GM19452 (cell line): ENCODE data around the gene CDC42BPB.

Source experiments
- ATAC-seq: cut with Tn5 transposase; IDR thresholded peaks from one replicate; pipeline ENCODE4 v1.9.1; 2021; ENCODE audit not compliant: unreplicated experiment

The CDC42BPB gene

DNA sequence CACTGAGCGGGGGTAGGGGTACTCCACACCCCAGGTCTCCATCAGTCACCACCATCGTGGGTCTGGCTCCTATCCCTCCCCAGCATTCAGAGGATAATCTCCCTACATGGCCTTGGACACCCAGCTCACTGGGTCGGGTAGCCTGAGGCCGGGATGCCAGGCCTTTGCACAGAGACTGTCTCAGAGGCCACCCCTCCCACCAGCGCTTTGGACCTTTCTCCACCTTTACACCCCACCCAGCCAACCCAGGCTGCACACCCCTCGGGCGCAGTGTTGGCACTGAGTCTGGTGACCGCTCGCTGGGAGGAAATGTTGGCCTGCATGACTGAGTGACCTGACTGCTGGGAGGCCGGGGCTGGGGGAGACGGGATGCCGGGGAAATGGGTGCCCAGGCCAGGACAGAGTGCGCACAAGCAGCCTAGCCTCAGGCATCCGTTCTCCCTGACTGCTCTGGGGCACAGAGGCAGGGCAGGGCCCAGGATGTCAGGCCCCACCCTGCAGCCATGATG, 16.1 kb upstream of the CDC42BPB start:
- ATAC-seq: no peak

DNA sequence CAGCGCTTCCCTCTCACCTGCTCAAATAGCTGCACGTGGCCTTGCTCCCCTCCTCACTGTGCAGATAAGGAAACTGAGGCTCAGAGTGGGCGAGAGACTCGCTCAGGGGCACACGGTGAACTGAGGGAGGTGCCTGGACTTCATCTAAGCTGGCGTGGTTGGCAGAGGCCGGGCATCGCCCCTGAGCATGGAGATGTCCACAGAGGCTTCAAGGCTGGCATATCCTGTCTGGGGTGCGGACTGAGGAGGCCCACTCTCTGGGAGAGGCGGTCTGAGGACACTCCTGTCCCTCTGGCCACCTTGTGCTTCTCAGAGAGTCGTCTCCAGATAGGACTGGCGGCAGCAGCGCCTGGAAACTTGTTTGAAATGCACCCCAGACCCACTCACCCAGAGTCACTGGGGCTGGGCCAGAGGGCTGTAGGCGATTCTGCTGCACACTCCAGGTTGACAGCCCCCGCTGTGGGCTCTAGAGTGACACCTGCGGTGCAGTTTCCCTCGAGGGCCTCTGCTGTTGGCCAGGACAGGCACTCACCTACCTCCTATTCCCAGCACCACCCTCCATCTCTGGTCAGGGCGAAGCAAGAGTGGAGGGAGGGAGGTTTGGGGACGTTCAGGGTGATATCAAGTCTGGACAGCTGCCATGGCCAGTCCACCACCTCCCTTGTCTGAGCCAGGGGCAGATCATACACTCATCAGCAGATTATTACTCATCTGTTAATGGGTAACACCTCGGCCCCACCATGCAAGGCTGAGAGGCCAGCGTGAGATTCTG, 15.4 kb upstream of the CDC42BPB start:
- ATAC-seq: no peak

DNA sequence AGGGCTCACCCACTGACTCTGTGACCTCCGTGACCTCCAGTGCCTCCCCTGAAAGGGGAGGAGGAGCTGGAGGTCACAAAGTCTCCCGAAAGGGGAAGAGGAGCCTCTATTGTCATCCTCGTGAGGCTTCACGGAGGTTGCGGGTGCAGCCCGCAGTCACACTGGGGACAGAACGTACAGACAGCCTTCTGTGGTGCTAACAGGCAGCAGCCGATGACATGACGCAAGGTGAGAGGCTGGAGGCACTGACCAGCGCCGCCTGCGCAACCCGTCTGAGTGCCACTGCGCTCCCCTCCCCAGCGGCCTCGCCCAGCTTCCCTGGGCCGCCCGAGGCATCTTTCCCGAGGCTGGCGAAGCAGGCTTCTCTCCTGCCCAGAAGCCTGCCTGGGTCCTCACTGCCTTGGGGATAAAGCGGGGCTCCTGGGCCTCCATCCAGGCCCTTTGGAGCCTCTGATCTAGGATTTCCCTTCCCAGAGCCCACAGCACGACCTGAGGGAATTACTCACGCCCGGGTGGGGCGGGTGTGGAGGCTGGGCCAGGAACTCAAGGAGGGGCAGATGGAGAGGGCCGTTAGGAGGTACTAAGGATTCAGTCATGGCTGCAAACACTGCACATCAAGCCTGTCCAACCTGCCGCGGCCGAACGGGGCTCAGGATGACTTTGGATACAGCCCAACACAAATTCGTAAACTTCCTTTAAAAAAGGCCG, 14.3 kb upstream of the CDC42BPB start:
- no peak for ATAC-seq

DNA sequence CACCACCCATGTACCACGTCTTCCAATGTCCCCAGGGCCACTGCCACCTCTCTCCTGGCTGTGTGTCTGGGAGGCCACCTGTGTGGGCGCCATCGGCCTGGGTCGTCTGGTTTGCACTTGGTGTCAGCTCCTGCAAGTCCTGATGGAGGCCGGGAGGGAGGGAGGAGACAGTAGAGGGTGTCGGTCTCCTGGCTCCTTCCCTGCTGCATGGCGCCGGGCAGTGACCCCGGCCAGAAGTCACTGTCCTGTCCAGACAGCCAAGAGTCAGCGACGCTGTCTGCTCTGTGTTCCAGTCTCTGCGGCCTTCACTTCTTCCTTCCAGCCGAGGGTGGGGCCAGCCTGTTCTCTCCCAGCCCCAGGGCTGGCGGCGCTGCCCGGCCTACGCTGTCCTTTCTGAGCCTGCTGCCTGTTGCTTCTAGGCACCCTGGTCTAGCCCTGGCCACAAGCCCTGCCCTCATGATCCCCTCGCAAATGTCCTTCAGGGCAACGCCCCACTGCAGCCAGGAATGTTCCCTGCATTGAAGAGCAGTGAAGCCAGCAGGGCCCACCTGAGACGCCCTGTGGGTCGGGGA, 13.7 kb upstream of the CDC42BPB start:
- ATAC-seq: no peak

DNA sequence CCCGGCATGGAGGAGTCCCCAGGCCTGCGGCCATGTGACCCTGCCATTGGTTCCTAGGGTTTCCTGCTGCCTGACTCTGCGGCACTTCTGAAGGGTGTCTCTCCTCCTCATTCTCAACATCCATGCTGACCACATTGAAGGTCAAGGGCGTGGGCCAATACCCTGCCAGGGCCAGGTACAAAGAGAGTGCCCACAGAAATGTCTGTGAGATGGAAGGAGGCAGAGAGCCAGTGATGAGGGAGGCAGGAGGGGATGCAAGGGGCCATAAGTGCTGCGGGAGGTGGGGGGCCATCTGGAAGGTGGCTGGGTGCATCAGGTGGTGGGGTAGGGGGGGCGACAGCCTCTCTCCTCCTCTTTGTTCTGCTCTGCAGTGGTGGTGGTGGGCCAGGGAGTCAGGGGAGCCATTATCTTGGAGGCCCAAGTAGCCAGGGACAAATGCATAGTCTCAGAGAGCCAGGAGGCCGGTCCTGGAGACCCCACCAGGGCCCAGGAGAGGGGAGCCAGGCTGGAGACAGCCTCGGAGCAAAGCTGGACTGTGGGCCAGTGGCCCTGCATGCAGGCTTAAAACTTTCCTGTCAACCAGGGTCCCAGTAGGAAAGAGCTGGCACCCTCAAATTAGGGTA, 13.0 kb upstream of the CDC42BPB start:
- no peak for ATAC-seq

DNA sequence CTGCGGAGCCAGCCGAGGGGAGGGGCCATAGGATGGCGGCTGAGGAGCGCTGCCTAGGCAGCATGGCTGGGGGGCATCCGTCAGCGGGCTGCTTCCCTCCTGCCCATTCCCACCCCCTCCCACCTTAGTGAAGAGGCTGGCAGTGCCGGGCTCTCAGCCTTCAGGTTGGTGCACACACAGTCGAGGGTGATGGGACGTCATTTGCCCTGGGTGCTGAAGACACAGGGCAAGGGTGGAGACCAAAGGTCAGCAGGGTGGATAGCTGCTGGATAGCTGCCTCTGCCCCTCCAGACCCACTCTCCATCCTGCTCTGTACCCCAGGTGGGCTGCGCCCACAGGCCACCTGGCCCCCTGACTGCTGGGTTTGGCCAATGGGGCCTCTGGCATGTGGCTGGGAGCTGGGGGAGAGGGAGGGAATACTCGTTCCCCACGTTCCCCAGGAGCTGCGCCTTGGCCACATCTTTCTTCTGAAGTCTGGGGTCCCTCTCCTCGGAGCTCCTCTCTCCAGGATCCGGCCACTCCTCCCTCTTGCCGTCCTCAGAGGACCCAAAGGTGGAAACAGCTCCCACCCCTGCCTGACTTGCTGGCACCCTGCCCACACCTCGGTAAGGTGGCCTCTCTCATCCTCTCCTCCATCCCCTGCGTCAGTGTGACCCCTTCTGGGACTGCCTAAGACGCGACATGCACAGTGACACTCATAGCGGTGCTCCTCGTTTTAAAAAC, 11.2 kb upstream of the CDC42BPB start:
- no peak for ATAC-seq

DNA sequence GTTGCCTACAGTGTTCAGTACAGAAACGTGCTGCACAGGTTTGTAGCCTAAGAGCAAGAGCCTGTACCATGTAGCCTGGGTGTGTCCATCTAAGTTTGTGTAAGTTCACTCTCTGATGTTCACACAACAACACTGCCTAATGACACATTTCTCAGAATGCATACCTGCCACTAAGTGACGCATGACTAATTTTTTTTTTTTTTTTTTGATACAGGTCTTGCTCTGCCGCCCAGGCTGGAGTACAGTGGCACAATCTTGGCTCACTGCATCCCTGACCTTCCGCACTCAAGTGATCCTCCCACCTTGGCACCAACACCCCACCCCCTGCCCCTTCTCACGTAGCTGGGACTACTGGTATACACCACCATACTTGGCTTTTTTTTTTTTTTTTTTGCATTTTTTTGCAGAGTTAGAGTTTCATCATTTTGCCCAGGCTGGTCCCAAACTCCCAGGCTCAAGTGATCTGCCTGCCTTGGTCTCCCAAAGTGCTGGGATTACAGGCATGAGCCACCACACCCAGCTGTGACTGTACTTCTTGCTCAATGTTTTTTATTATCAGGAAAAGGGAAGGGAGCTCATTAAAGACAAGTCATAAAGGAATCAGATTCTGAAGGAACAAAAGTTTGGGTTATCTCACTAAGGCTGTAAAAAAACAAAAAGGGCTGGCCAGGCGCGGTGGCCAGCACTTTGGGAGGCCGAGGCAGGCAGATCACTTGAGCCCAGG, 10.0 kb upstream of the CDC42BPB start:
- ATAC-seq: no peak

DNA sequence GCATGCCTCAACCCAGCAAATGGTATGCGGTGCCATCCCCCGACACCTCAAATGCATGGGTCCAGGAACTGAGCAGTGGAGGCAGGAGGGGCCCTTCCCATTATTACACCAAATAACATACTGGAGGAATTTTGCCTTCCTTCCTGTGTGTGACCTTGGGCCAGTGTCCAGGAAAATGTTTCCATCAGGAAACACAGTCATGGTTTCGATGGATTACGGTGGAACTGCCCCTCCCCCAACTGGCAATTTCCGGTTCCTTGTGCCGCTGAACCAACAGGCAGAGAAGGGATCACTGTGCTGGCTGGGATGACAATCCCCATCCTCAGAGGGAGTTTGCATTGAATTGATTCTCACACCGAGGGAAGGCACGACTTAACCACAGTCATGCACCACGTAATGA, 9.1 kb upstream of the CDC42BPB start:
- ATAC-seq: no peak

DNA sequence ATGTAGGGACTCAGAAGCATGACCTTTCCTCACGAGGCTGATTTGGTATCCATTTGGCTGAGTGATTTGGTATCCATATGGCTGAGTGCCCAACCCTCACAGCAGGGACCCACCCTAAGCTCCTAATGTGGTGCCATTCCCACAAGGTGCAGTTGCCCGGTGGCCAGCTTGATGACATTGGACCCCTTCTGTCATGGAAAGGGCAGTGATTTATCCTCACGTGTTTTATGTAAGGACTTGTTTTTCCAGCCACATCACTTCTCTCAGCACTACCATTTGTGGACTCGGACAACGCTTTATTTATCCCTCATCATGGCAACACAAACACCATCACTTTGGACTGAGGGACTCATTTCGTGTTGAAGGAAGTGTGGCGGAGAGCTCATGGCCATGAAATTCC, 8.5 kb upstream of the CDC42BPB start:
- ATAC-seq: no peak

DNA sequence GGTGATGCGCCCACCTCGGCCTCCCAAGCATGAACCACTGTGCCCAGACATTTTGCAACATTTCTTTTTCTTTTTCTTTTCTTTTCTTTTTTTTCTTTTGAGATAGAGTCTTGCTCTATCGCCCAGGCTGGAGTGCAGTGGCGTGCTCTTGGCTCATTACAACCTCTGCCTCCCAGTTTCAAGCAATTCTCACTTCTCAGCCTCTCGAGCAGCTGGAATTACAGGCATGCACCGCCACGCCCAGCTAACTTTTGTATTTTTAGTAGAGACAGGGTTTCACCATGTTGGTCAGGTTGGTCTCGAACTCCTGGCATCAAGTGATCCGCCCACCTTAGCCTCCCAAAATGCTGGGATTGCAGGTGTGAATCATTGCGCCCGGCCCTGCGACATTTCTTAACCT, 7.6 kb upstream of the CDC42BPB start:
- no peak for ATAC-seq

DNA sequence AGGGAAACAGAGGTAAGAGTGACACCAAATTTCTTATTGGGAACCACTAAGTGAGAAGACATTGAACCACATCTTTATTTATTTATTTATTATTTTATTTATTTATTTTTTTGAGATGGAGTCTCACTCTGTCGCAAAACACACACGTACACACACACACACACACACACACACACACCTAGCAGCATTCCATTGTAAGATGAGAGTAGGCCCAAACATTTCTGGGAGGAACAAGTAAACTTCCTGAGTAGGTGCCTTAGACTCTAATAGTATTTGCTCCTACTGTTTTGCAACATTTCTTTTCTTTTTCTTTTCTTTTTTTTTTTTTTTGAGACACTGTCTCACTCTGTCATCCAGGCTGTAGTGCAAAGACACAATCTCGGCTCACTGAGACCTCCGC, 7.1 kb upstream of the CDC42BPB start:
- no peak for ATAC-seq

DNA sequence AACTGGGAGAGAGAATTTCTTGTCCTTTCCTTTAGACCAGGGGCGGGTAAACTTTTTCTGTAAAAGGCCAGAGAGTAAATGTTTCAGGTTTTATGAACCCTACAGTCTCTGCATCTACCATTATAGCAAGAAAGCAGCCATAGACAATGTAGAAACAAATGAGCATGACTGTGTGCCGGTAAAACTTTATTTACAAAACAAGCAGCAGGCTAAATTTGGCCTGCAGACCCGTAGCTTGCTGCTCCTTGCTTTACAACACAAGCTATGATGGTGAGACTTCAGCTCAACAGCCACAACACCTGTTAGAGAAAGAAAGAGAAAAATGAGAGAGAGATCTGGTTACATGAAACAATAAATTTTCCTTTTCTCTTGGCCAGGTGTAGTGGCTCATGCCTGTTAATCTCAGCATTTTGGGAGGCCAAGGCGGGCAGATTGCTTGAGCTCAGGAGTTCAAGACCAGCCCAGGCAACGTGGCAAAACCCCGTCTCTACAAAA, 4.2 kb upstream of the CDC42BPB start:
- ATAC-seq: no peak

DNA sequence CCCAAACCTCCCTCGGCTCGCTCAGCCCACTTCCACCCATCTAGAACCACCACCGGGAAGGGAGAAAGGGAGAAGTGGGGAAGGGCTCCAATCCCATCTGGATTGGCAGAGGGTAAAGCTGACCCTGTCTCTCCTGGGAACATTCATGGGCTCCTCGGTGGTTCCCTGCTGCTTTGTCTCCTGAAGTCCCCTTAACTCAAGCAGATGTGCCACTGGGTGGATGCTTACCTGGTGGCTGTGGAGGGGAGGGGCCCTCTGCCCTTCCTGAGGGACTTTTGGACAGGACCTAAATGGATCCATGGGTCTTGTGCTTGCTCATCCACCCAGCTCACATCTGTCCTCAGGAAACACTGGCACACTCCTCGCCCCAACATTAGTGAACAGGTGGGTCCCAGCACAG, 2.2 kb upstream of the CDC42BPB start:
- ATAC-seq: no peak

DNA sequence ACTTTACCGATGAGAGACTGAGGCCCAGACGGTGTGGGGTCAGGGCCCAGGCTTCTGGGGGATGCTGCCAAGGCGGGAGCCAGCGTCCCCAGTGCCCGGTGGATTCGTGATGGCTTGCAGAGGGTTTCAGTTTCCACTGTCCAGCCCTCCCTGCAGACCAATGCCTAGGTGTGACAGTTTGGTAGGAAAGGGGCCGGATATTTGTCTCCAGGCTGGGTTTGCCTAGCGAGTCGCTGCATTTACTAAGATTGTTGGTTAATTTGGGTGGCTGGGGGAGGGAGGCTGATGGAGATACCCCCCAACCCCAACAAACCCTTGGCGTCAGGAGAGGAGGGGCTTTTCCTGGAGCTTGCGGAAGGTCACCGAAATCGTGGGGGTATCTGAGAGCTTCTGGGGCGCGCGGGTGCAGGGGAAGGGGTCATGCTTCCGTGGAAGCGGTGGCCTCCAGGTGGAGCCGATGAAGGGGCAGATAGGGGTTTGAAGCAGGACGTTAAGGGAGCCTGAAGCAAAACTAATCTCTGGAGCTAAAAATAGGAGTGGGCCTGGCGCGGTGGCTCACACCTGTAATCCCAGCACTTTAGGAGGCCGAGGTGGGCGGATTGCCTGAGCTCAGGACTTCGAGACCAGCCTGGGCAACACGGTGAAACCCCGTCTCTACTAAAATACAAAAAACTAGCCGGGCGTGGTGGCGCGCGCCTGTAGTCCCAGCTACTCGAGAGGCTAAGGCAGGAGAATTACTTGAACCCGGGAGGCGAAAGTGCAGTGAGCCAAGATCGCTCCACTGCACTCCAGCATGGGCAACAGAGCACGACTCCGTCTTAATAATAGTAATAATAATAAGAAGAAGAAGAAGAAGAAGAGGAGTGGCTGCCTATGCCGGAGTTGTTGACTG, 1.1 kb upstream of the CDC42BPB start:
- no peak for ATAC-seq

DNA sequence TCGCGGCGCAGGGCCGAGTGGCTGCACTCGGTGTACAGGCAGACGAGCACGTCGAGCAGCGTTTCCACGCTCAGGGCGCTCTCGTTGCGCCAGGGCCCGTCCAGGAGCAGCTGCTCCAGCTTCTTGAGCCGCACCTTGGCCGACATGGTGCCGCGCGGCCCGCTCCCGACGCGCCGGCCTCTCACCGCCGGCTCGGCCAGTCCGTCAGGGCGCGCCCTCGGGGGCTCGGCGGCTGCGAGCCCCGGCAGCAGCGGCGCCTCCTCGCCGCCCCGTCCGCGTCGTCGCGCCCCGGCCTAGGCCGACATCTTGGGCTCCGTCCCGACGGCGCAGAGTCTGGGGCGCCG, 349 bp downstream of the CDC42BPB start:
- ATAC-seq: no peak

DNA sequence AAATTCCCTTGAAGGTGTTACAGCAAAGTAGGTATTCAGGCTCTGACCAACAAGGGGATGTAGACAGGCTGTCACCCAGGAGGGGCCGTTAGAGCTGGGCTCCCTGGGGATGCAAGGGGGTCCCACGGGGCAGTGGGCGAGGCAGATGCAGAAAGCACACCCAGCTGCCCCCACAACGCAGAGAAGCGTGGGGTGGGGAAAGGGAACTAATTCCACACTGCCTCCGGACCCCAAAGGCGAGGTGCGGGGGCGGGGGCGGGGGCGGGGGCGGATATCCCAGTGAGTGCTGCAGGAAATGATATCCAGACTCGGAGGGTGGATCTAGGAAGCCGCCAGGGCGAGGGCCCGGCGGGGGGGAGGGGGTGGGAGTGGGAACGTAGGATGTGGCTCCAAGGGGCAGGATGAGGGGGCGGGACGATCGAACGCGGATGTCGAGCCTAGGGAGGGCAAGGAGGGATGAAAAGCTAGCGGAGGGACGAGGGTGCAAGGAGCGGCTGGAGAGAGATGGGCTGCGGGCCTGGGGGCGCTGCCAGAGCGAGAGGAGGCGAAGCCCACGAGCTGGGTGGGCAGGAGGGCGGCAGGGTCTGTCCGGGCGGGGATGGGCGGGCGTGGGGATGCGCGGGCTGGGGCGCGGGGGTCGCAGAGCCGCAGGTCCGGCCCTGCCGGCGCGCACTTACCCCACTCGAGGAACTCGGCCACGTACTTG, 874 bp downstream of the CDC42BPB start:
- no peak for ATAC-seq

DNA sequence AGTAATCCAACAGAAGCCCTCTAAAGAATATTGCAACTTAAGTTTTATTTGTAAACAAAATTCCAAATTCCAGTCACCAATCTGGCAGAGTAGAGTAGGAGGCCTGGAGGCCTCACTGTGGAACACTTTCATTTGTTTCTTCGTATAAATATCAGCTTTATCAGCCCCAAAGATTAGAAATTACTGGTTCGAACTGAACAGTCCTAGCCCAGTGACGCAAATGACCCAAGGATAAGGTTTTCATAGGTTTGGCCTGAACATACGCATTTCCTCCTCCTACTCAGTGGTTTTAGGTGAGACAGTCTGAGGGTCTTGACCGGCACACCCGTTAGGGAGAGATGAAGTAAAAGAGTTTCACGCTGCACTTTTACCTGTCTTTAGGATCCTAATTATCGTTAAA, 1.7 kb downstream of the CDC42BPB start:
- no peak for ATAC-seq

DNA sequence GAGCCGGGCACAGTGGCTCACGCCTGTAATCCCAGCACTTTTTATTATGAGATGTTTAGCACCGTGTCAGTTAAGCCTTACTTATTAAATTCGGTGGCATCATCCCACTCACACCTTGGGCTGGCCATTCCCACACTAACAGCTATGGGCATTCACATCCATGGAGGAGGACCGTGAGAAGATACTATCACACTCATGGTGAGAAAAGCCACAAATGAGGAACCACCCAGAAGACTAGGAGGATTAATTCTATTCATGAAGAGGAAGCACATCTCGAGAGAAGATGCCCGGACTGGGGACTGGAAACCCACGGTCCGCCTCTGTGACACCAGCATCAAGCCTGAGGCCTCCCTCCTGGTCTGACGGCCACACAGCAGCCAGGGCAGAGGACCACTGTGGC, 4.9 kb downstream of the CDC42BPB start:
- no peak for ATAC-seq

DNA sequence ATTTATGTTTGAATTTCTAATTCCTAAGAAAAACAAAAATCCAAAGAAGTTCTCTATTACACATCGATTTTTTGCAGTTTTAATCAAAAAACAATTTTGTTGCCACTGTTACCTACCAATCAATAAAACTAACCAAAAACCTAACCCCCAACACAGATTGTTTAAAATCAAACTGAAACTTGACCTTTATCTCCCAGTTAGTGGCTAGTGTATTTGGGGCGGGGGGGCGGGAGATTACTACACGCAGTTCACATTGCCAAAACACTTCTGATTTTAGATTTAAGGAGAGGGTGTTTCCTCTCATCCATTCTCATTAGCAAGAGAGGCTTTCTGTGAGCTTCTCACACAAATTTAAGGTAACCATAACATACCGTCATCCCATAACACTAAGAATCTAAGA, 6.4 kb downstream of the CDC42BPB start:
- no peak for ATAC-seq
